ENCODE measurements around the gene LRBA. TPM values are rescaled to one million over a fixed set of nuclear protein-coding genes. Genes with fewer than 3 reads are reported as not detected.
A peak's percentile ranks its signal among the peaks of the same experiment; 100 is the strongest.

LRBA gene
- total and polyA plus RNA-seq, 9 of the 15 experiments (the other 6 are each of a cell fraction or from before 2014, with no cell fraction given), result 24.2 to 88.7 (median 59.7) TPM

DNA sequence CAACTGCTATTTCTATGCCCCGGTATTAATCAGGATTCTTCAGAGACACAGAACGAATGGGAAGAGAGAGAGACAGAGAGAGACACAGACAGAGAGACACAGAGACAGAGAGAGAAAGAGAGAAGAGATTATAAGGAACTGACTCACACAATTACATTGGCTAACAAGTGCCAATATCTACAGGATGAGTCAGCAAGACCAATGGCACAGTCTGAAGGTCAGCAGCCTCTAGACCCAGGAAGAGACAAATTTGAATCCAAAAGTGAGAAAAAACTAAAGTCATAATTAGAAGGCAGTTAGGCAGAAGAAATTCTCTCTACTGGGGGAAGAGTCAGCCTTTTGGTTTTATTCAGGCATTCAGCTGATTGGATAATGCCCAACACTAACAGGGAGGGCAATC, 245.8 kb downstream of the LRBA start (continued):
- TF ChIP-seq, protein P1, sequence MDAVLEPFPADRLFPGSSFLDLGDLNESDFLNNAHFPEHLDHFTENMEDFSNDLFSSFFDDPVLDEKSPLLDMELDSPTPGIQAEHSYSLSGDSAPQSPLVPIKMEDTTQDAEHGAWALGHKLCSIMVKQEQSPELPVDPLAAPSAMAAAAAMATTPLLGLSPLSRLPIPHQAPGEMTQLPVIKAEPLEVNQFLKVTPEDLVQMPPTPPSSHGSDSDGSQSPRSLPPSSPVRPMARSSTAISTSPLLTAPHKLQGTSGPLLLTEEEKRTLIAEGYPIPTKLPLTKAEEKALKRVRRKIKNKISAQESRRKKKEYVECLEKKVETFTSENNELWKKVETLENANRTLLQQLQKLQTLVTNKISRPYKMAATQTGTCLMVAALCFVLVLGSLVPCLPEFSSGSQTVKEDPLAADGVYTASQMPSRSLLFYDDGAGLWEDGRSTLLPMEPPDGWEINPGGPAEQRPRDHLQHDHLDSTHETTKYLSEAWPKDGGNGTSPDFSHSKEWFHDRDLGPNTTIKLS (IDR thresholded peaks at IDR 0.05; ENCODE audit: borderline replicate concordance, low read depth), result no peak
- TF ChIP-seq SMARCE1 (IDR thresholded peaks at IDR 0.05) (peak; percentile 71), RAD21 (CRISPR knock-in tag; conservative IDR thresholded peaks at IDR 0.05 in 1 of 2, IDR thresholded peaks at IDR 0.05 in 1 of 2) (no peak), TRIM28 (IDR thresholded peaks at IDR 0.05) (no peak), JUN (IDR thresholded peaks at IDR 0.05; ENCODE audit: borderline replicate concordance, low read depth, low read length) (0 out of 2 replicates have a peak, but pooled peaks have one; percentile 12), JUN (CRISPR knock-in tag; IDR thresholded peaks at IDR 0.05; ENCODE audit: borderline replicate concordance) (no peak), BRD9 (IDR thresholded peaks at IDR 0.05; ENCODE audit: low read depth, partially characterized antibody) (no peak), ZZZ3 (IDR thresholded peaks at IDR 0.05) (no peak), POLR2H (tag; IDR thresholded peaks at IDR 0.05; ENCODE audit: low read depth) (no peak), CEBPG (CRISPR knock-in tag; IDR thresholded peaks at IDR 0.05) (no peak), CEBPG (tag; conservative IDR thresholded peaks at IDR 0.05 in 1 of 2, IDR thresholded peaks at IDR 0.05 in 1 of 2) (no peak), TAL1 (IDR thresholded peaks at IDR 0.05) (no peak), NR2F6 (CRISPR knock-in tag; IDR thresholded peaks at IDR 0.05) (no peak), ZKSCAN1 (IDR thresholded peaks at IDR 0.05; ENCODE audit: low read depth, low read length) (no peak), ZNF146 (CRISPR knock-in tag; IDR thresholded peaks at IDR 0.05; ENCODE audit: unreplicated experiment) (no peak), POLR2G (IDR thresholded peaks at IDR 0.05; ENCODE audit: low read depth, low read length) (no peak)
- TF ChIP-seq, protein P2, sequence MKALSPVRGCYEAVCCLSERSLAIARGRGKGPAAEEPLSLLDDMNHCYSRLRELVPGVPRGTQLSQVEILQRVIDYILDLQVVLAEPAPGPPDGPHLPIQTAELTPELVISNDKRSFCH (CRISPR knock-in tag; IDR thresholded peaks at IDR 0.05), result no peak
- TF ChIP-seq, protein P2 (tag; IDR thresholded peaks at IDR 0.05), result no peak
- TF ChIP-seq, protein P3, sequence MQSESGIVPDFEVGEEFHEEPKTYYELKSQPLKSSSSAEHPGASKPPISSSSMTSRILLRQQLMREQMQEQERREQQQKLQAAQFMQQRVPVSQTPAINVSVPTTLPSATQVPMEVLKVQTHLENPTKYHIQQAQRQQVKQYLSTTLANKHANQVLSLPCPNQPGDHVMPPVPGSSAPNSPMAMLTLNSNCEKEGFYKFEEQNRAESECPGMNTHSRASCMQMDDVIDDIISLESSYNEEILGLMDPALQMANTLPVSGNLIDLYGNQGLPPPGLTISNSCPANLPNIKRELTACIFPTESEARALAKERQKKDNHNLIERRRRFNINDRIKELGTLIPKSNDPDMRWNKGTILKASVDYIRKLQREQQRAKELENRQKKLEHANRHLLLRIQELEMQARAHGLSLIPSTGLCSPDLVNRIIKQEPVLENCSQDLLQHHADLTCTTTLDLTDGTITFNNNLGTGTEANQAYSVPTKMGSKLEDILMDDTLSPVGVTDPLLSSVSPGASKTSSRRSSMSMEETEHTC (IDR thresholded peaks at IDR 0.05), result no peak
- TF ChIP-seq, protein P4, sequence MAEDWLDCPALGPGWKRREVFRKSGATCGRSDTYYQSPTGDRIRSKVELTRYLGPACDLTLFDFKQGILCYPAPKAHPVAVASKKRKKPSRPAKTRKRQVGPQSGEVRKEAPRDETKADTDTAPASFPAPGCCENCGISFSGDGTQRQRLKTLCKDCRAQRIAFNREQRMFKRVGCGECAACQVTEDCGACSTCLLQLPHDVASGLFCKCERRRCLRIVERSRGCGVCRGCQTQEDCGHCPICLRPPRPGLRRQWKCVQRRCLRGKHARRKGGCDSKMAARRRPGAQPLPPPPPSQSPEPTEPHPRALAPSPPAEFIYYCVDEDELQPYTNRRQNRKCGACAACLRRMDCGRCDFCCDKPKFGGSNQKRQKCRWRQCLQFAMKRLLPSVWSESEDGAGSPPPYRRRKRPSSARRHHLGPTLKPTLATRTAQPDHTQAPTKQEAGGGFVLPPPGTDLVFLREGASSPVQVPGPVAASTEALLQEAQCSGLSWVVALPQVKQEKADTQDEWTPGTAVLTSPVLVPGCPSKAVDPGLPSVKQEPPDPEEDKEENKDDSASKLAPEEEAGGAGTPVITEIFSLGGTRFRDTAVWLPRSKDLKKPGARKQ (CRISPR knock-in tag; IDR thresholded peaks at IDR 0.05), result no peak
- TF ChIP-seq, protein P5, sequence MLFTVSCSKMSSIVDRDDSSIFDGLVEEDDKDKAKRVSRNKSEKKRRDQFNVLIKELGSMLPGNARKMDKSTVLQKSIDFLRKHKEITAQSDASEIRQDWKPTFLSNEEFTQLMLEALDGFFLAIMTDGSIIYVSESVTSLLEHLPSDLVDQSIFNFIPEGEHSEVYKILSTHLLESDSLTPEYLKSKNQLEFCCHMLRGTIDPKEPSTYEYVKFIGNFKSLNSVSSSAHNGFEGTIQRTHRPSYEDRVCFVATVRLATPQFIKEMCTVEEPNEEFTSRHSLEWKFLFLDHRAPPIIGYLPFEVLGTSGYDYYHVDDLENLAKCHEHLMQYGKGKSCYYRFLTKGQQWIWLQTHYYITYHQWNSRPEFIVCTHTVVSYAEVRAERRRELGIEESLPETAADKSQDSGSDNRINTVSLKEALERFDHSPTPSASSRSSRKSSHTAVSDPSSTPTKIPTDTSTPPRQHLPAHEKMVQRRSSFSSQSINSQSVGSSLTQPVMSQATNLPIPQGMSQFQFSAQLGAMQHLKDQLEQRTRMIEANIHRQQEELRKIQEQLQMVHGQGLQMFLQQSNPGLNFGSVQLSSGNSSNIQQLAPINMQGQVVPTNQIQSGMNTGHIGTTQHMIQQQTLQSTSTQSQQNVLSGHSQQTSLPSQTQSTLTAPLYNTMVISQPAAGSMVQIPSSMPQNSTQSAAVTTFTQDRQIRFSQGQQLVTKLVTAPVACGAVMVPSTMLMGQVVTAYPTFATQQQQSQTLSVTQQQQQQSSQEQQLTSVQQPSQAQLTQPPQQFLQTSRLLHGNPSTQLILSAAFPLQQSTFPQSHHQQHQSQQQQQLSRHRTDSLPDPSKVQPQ (CRISPR knock-in tag; IDR thresholded peaks at IDR 0.05; ENCODE audit: borderline replicate concordance), result no peak

Data from K562 (cell line).